HCT116 (cell line): ENCODE data around the gene ANO2.

Experiments used
- ATF3 ChIP-seq: IDR thresholded peaks from 2 replicates; pipeline ENCODE4 v1.6.1; 2012
- CTCF ChIP-seq, 3 experiments: fragments of 200-600 bp in 1 of 3; sonication (generic) in 1 of 3; IDR thresholded peaks in 2 of 3; conservative IDR thresholded peaks in 1 of 3; 2 replicates each; pipeline ENCODE4 v1.5.1; 2012 to 2017; ENCODE audit warnings: low read depth in 2 of 3, low read length in 2 of 3, antibody characterized with exemption in 1 of 3, borderline replicate concordance in 1 of 3, control low read depth in 1 of 3, mild to moderate bottlenecking in 1 of 3, mixed read lengths in 1 of 3, mixed run types in 1 of 3, moderate library complexity in 1 of 3; ENCODE audit not compliant: insufficient read depth in 1 of 3
- EGR1 ChIP-seq: IDR thresholded peaks from 2 replicates; pipeline ENCODE4 v1.6.1; 2012; ENCODE audit warnings: low read depth
- EZH2 ChIP-seq: fragments of 200-600 bp; sonication (generic); IDR thresholded peaks from 2 replicates; pipeline ENCODE4 v1.6.1; 2017; ENCODE audit warnings: antibody characterized with exemption, mixed run types
- EZH2phosphoT487 ChIP-seq: fragments of 200-600 bp; IDR thresholded peaks from 2 replicates; pipeline ENCODE4 v1.6.1; 2018; ENCODE audit warnings: antibody characterized with exemption, borderline replicate concordance
- JUND ChIP-seq: IDR thresholded peaks from 2 replicates; pipeline ENCODE4 v1.6.1; 2012
- MAX ChIP-seq: IDR thresholded peaks from 2 replicates; pipeline ENCODE4 v1.6.1; 2012
- POLR2A ChIP-seq: IDR thresholded peaks from 2 replicates; pipeline ENCODE4 v1.7.0; 2011; ENCODE audit warnings: borderline replicate concordance; ENCODE audit not compliant: insufficient read depth, insufficient read length; ENCODE audit errors: extremely low read depth
- POLR2AphosphoS5 ChIP-seq: IDR thresholded peaks from 2 replicates; pipeline ENCODE4 v1.6.1; 2011; ENCODE audit warnings: mild to moderate bottlenecking, low read depth, low read length, moderate library complexity
- SP1 ChIP-seq: IDR thresholded peaks from 2 replicates; pipeline ENCODE4 v1.6.1; 2012; ENCODE audit warnings: low read depth
- YY1 ChIP-seq: IDR thresholded peaks from 2 replicates; pipeline ENCODE4 v1.6.1; 2011; ENCODE audit warnings: low read length, low read depth, moderate library complexity, mild to moderate bottlenecking; ENCODE audit not compliant: insufficient replicate concordance; ENCODE audit errors: extremely low read depth
- ZBTB33 ChIP-seq: IDR thresholded peaks from 2 replicates; pipeline ENCODE4 v1.6.1; 2011; ENCODE audit warnings: mild to moderate bottlenecking, low read length, moderate library complexity; ENCODE audit not compliant: insufficient replicate concordance; ENCODE audit errors: extremely low read depth
- ZFX ChIP-seq: fragments of 450-650 bp; IDR thresholded peaks from 2 replicates; pipeline ENCODE4 v1.6.1; 2017
- ZNF274 ChIP-seq: fragments of 200-500 bp; sonication (Bioruptor generic); IDR thresholded peaks from 2 replicates; pipeline ENCODE4 v1.6.1; 2014; ENCODE audit warnings: mild to moderate bottlenecking, low read depth, low read length, inconsistent platforms

GRCh38 chr12:5768171-5768570 is 176.9 kb downstream of the ANO2 start:
- no peak for TF ChIP-seq CTCF (IDR thresholded peaks at IDR 0.05 in 2 of 3, conservative IDR thresholded peaks at IDR 0.05 in 1 of 3; ENCODE audit: borderline replicate concordance in 1 of 3, insufficient read depth in 1 of 3, low read depth in 2 of 3, low read length in 2 of 3)
- TF ChIP-seq EZH2: no peak
- TF ChIP-seq ATF3: no peak
- TF ChIP-seq POLR2AphosphoS5: no peak
- no peak for TF ChIP-seq ZBTB33
- TF ChIP-seq ZNF274: no peak
- TF ChIP-seq MAX: no peak
- TF ChIP-seq POLR2A: no peak
- no peak for TF ChIP-seq YY1
- no peak for TF ChIP-seq SP1
- no peak for TF ChIP-seq EZH2phosphoT487
- no peak for TF ChIP-seq JUND
- no peak for TF ChIP-seq EGR1
- no peak for TF ChIP-seq ZFX
